ENCODE results near the gene RHBDF2. TPM values are rescaled to one million over a fixed set of nuclear protein-coding genes. Genes with fewer than 3 reads are reported as not detected.
"Not testable (repeated sequence)": the region's sequence is repeated elsewhere in the genome, so short reads cannot be mapped to it uniquely, and the experiment has no call there.

Gene RHBDF2
- total RNA-seq, 1 donor from 2014 or later: 22.6 TPM

- DNase-seq (ENCODE audit: low read depth in 2 of 2): no peak
These were observed 37.2 kb upstream of the RHBDF2 start for GRCh38 chr17:76538281-76538931.

GRCh38 chr17:76537578-76538280 is 36.5 kb upstream of the RHBDF2 start, which contains the start of gene CYGB:
Gene CYGB (minus strand): TSS chr17:76537709. CDS start chr17:76537542, 167 bp downstream.
- DNase-seq (ENCODE audit: low read depth in 2 of 2): peak in 1 of 2 donors; percentile 59

DNA sequence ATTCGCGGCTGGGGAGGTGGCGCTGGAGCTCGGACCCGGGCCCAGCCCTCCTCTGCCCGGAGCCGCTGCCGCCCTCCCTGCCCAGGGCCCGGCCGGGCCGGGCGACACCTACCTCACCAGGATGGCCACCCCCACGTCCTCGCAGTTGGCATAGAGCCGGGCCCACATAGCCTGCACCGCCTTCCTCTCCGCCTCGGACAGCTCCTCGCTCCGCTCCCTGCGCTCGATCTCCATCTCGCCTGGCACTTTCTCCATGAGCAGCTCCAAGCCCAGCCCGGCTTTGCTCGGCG is 36.0 kb upstream of the RHBDF2 start:
- peak in 1 of 2 donors; percentile 41 for DNase-seq (ENCODE audit: low read depth in 2 of 2)

DNA sequence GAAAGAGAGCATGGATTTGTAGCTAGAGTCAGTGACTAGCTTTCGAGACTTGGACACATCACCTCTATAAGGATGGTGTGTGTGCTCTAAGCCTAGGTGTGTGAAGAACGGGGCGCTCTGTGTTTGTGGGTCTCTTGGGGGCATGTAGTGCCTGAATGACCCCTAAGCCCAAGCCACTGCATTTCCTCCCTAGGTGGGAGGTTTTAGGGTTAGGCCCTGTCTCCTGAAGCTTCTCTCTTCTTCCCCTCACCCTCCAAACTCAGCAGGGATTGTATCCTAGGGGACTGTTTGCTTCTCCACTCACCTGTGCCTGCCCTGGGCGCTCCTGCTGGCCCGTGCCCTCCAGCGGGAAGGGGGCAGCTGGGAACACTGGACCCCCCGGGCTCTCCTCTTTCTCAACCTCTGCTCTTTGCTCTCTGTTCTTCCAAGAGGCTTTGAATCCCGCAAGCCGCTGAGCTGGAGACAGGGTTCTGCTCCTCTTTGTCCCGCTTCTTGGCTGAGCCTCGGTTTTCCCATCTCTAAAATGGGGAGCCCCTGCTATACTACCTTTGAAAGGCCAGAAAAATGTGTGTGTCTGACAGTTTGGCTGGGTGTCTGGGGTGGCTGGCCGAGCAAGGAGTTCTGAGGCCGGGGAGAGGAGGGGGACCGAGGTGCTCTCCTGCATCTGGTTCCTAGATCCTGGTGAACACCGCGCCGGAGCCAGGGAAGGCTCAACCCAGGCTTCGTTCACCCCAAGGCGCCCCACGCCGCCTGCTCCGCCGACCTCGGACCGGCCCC is 35.5 kb upstream of the RHBDF2 start:
- no peak for DNase-seq (ENCODE audit: low read depth in 2 of 2)

DNA sequence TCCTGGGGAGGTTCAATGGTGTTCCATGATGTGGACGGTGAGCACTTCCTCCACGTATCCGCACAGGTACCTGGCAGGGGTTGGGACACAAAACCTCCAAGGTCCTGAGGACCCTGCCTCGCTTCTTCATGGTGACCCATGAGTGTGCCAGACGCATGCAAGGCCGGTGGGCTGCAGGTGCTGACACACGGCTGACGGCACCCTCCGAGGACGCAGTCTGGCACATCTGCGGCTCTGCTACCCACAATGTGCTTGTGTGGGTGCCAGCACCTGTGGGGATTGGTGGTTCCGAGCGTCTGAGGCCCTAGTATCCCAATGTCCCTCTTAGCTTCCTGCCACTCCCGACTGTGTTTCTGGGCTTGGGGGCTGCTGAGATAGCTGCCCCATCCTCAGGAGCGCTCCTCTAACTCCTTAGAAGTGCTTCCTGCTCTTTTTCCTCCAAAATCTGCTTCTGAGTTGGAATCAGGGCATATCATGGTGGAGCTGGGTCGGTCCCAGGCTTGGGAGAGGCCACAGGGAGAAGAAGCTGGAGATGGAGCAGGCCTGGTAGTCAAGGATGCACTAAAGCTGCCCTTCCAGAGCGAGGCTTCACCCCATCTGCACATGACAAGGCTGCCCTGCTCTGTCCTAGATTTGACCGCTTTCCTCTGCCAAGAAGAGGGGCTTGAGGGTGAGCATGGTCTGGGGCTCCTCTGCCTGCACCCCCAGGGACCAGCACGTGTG is 34.7 kb upstream of the RHBDF2 start:
- DNase-seq (ENCODE audit: low read depth in 2 of 2): no peak

DNA sequence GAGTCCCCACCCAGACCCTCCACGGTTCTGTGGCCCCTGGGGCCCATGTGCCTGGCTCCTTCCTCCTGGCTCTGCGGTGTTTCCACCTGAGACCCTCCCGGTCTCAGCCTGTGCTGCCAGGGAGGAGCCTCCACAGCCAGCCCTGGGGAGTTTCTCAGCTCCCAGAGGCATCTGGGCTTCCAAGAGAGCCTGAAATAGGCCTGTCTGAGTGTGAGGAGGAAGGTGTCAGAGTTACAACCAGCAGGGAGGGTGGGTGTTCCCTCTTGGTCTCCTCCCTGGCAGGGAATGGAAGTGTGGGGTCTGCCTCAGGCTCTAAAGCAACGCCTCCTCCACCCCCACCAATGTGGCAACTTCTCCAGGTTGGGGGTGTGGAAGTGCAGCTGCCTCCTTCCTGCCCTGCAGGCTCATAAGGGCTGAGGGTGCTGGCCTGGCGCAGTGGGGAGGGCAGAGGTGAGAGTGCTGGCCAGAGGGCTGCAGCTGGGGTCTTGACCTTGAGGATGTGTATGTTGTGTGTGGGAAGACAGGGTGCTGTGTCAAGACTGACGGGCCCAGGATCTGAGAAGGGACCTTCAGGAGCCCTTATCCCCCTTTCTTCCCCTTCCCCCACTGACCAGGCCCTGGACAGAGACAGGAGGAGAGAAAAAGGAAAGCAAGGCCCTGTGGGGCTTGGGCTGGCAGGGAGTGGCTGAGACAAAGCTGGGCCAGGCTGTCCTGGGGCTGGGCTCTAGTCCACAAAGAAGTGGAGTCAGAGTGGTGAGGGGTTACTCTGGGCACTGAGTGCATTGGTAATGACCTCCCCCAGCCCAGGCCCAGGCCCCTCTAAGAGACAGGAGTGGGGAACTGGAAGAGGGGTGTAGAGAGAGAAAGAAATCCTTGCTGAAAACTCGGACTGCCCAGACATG is 33.9 kb upstream of the RHBDF2 start:
- DNase-seq (ENCODE audit: low read depth in 2 of 2): no peak

DNA sequence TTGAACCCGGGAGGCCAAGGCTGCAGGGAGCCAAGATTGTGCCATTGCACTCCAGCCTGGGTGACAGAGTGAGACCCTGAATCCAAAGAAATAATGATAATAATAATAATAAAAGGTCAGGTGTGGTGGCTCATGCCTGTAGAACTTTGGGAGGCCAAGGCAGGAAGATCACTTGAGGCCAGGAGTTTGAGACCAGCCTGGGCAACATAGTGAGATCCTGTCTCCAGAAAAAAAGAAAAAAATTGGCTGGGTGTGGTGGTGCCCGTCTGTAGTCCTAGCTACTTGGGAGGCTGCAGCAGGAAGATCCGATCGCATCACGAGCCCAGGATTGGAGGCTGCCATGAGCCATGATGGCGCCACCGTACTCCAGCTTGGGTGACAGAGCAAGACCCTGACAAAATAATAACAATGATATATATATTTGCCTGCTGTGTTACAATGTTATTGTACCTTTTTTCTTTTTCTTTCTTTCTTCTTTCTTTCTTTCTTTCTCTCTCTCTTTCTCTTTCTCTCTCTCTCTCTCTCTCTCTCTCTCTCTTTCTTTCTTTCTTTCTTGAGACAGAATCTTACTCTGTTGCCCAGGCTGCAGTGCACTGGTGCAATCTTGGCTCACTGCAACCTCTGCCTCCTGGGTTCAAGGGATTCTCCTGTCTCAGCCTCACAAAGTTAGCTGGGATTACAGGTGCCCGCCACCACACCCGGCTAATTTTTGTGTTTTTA is 32.6 kb upstream of the RHBDF2 start:
- DNase-seq (ENCODE audit: low read depth in 2 of 2): not testable (repeated sequence)

DNA sequence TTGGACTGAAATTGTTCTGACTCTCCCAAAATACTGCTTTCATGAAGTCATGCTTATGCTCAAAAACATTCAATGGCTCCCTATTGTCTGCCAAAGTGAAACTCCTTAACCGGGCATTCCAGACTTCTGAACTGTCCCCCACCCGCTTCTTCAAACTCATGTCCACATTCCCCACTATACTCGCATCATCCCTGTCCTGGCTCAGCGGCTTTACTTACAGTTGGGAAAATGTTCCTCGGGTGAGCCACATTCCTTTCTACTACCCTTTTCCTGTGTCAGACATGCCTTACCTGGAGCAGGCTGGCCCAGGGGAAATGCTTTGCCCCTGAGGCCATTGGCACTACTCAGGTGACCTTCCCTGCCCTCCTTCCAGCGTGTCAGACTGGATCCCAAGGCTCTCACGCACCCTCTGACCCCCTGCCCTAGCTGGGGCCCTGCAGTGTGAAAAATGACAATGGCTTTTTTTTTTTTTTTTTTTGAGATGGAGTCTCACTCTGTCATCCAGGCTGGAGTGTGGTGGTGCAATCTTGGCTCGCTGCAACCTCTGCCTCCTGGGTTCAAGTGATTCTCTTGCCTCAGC is 30.9 kb upstream of the RHBDF2 start:
- no peak for DNase-seq (ENCODE audit: low read depth in 2 of 2)

DNA sequence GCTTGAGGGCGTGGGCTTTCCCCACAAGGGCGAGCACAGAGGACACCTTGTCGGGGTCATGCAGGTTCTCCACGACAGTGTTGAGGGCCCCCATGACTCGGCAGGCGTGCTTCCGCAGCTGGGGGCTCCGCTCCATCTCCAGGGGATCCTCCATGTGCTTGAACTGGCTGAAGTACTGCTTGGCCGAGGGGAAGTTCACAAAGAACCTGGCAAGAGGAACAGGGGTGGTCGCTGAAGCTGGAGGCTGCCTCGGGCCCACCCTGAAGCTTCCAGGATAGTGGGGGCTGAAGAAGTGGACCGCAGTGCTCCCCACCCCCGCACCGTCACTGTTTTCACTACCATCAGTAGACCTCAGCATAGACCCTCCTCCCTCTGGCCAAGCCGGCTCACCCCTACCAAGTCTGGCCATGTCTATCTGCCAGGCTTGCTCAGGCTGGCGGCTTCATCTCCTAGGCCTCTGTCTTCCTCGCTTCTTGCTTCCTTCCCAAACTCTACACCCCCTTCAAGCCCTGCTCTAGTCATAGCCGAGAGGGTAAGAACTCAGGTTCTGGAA is 30.3 kb upstream of the RHBDF2 start:
- DNase-seq (ENCODE audit: low read depth in 2 of 2): no peak

- DNase-seq (ENCODE audit: low read depth in 2 of 2): no peak
These were observed 29.7 kb upstream of the RHBDF2 start for GRCh38 chr17:76530811-76531485.

DNA sequence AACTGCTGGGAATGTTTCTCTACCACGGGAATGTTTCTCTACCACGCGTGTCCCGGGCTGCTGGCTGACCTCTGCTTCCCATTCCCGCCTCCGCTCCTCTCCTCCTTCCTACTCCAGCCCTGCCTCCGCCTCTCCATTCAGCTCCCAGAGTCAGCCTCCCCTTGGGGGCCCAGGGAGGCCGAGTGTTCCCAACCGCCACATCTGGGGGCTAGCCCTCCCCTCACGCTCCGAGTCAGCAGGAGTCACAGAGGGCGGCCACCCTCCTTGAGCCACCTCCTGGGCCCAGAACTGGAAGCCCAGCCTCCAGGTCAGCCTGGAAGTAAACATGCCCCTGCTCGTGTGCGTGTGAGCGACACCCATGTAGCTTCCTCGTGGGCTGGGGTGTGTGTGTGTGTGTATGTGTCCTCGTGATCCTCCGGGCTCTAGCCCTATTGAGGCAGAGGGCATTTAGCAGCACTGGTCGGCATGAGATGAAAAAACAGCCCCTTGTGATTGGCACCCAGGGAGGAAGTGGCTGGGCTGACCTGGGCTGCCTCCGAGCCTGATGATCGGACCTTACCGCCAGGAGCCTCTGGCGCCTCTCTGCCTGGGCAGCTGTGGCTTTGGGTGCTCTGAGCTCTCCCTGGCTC is 29.0 kb upstream of the RHBDF2 start:
- DNase-seq (ENCODE audit: low read depth in 2 of 2): peak; percentile 54 to 78

DNA sequence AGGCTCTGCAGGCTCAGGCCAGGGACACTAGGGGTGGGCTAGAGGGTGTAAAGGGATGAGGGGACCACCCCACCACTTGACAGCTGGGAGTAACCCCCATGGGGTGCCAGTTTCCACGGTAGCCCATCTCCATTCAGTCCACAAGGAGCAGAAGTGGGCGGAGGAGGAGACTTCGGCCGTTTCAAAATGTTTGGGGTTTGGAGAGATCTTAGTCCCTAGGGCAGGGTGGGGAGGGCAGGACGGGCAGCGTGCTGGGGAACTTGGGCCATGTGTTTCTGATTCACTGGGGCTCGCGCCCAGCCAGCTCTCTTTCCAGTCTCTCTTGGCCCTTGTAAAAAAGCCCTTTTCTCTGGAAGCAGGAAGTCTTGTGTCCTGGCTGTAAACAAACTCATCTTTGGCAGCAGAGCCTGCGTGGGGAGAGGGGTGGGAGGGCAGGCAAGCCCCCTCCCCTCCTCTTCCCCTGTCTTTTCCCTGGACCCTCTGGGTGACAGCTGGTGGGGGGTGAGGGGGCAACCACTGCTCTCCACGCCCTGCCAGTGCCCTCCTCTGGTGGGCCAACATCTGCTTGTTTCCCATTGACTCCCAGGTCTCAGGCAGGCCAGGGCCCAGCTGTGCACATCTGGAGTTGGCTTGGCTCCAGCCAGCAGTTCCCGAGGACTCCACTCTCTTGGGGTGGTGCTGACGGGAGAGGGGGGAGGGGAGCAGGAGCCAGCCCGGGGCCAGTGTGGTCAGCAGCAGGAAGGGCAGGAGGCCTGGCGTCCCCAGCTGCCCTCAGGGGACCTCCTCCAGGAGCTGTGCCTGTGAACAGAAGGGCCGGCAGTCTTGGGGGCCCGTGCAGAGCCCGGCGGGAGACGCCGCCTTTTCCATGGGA is 28.2 kb upstream of the RHBDF2 start:
- DNase-seq (ENCODE audit: low read depth in 2 of 2): peak in 1 of 2 donors; percentile 62

DNA sequence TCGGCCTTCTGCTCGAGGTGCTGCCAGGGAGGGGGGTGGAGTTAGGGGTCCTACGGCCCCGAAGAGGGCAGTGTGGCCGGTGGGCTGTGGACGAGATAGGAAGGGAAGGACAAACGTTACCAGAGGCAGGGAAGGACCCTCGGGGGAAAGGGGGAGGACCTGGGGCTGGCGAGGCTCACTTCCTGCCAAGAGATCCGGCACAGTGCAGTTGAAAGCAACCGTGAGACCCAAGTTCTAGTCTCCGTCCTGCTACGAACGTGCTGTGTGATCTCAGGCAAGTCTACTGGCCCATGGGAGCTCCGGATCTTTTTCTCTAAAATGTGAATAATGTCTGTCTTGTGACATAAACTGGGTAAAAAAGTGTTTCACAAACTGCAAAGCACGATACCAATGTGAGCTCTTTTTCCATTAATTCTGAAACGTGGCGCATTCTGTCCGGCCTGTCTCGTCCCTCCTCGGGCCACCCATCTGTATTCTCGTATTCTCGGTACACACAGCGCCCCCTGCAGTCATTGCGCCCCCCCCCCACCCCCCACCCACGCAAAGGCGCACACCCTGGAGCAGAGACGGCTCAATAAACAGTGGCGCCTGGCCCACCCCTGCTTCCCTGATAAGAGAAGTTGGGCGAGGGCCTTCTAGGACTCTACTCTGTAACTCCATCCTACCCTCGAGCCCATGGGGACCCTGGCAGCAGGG is 27.5 kb upstream of the RHBDF2 start:
- no peak for DNase-seq (ENCODE audit: low read depth in 2 of 2)

DNA sequence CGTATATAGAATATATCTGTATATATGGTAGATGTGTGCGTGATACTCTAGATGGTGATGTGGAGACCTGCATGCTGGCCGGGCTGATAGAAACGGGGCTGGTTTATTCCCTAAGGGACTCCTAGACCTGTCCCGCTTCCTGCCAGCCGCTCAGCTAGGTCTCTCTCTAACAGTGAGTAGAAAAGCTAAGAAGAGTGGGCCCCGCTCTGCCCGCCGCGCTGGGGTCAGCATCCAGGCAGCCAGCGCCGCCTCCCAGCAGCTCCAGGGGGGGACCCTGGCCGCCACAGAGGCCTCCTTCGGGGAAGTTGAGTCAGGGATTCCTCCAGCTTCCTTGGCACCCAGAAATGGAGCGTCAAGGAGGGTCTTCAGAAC is 26.9 kb upstream of the RHBDF2 start:
- no peak for DNase-seq (ENCODE audit: low read depth in 2 of 2)

GRCh38 chr17:76527430-76528111 is 26.3 kb upstream of the RHBDF2 start:
- DNase-seq (ENCODE audit: low read depth in 2 of 2): peak; percentile 53 to 74

GRCh38 chr17:76527016-76527415 is 25.8 kb upstream of the RHBDF2 start:
- DNase-seq (ENCODE audit: low read depth in 2 of 2): not testable (repeated sequence)

Measured in lung microvascular endothelial cell (primary cell).